H1 (cell line): ENCODE measurements around the gene MAP6. TPM values are rescaled to one million over a fixed set of nuclear protein-coding genes. Genes with fewer than 3 reads are reported as not detected.

Source experiments
- CTCF ChIA-PET: fragments of 300-600 bp; sonication (Branson Sonifier 250); formaldehyde crosslinking; loops from one replicate; lab custom pipeline; 2021; ENCODE audit not compliant: partially characterized antibody; lab: Charles Lee
- POLR2A ChIA-PET: fragments of 300-600 bp; sonication (Branson Sonifier 250); formaldehyde crosslinking; loops from one replicate; lab custom pipeline; 2021; ENCODE audit warnings: inconsistent platforms; ENCODE audit not compliant: partially characterized antibody; lab: Charles Lee
- DNase-seq, 2 experiments: peaks; one replicate each; pipeline versions ENCODE4 v3.0.0 to v3.0.0-alpha.2; 2010 to 2022; ENCODE audit warnings: low spot score in 2 of 2, low read depth in 1 of 2, mixed read lengths in 1 of 2
- FAIRE-seq: peaks from 2 replicates; lab custom pipeline; 2011; peaks lifted over from hg19 to GRCh38; lab: Jason Lieb, UNC
- H2AFZ ChIP-seq: 2 replicates; pipeline ENCODE4 v1.8.1; 2012; ENCODE audit warnings: low read length, inconsistent platforms
- H2AK5ac ChIP-seq: 2 replicates; pipeline ENCODE4 v1.6.1; 2013; ENCODE audit warnings: low read depth, low read length
- H2BK120ac ChIP-seq: replicated peaks from 2 replicates; pipeline ENCODE3; 2013; ENCODE audit warnings: low read depth, low read length, inconsistent platforms
- H2BK12ac ChIP-seq: 2 replicates; pipeline ENCODE4 v1.6.1; 2013; ENCODE audit warnings: low read depth, low read length
- H2BK15ac ChIP-seq: 2 replicates; pipeline ENCODE4 v1.6.1; 2013; ENCODE audit warnings: low read length
- H2BK20ac ChIP-seq: 2 replicates; pipeline ENCODE4 v1.6.1; 2013; ENCODE audit warnings: low read length
- H2BK5ac ChIP-seq: 2 replicates; pipeline ENCODE4 v1.6.1; 2013; ENCODE audit warnings: low read depth, low read length
- H3K14ac ChIP-seq: 2 replicates; pipeline ENCODE4 v1.6.1; 2013; ENCODE audit warnings: inconsistent platforms; ENCODE audit not compliant: insufficient read length
- H3K18ac ChIP-seq: 2 replicates; pipeline ENCODE4 v1.6.1; 2013; ENCODE audit warnings: low read length; ENCODE audit errors: extremely low read depth
- H3K23ac ChIP-seq: 2 replicates; pipeline ENCODE4 v1.6.1; 2013; ENCODE audit warnings: inconsistent platforms; ENCODE audit not compliant: insufficient read length
- H3K23me2 ChIP-seq: 2 replicates; pipeline ENCODE4 v1.6.1; 2013; ENCODE audit warnings: low read depth, low read length
- H3K27ac ChIP-seq: 2 replicates; pipeline ENCODE4 v1.6.1; 2011; ENCODE audit warnings: low read depth, low read length, inconsistent platforms
- H3K27me3 ChIP-seq, 4 experiments: replicated peaks in 1 of 4; 1 replicate in 1 of 4; 2 replicates in 3 of 4; pipeline versions ENCODE4 v1.6.1 to v1.8.1; 2011 to 2013; ENCODE audit warnings: low read length in 3 of 4, mild to moderate bottlenecking in 3 of 4, inconsistent platforms in 2 of 4, mixed read lengths in 2 of 4, moderate library complexity in 1 of 4; ENCODE audit not compliant: control insufficient read depth in 3 of 4, insufficient read depth in 3 of 4; ENCODE audit errors: extremely low read depth in 1 of 4
- H3K36me3 ChIP-seq, 4 experiments: 2 replicates each; pipeline versions ENCODE4 v1.6.1 to v1.8.1; 2011 to 2013; ENCODE audit warnings: mild to moderate bottlenecking in 4 of 4, low read length in 3 of 4, moderate library complexity in 2 of 4, control low read depth in 1 of 4, inconsistent platforms in 1 of 4; ENCODE audit not compliant: insufficient read depth in 4 of 4, control insufficient read depth in 2 of 4
- H3K4ac ChIP-seq: replicated peaks from 2 replicates; pipeline ENCODE3; 2013; ENCODE audit warnings: low read length, low read depth, mixed read lengths, inconsistent platforms; ENCODE audit not compliant: insufficient read length
- H3K4me1 ChIP-seq, 4 experiments: replicated peaks in 1 of 4; 1 replicate in 1 of 4; 2 replicates in 3 of 4; pipeline versions ENCODE4 v1.6.1 to v1.8.1; 2011 to 2013; ENCODE audit warnings: low read length in 3 of 4, inconsistent platforms in 2 of 4, mixed read lengths in 1 of 4; ENCODE audit not compliant: insufficient read depth in 4 of 4, control insufficient read depth in 3 of 4
- H3K4me2 ChIP-seq, 2 experiments: 2 replicates each; pipeline versions ENCODE4 v1.6.1 to v1.8.1; 2011 to 2013; ENCODE audit warnings: low read depth in 2 of 2, low read length in 2 of 2, control low read depth in 1 of 2, inconsistent platforms in 1 of 2, mild to moderate bottlenecking in 1 of 2; ENCODE audit not compliant: insufficient read depth in 1 of 2
- H3K4me3 ChIP-seq, 4 experiments: fragments of 200-600, 300-600 bp in 1 of 4; sonication (generic), shearing (Covaris generic), sonication (Bioruptor Twin) in 1 of 4; 2 replicates each; pipeline versions ENCODE4 v1.5.1 to v1.8.1; 2011 to 2016; ENCODE audit warnings: low read length in 4 of 4, low read depth in 3 of 4, control low read depth in 2 of 4, inconsistent platforms in 2 of 4, mild to moderate bottlenecking in 2 of 4, mixed read lengths in 1 of 4, moderate library complexity in 1 of 4; ENCODE audit not compliant: insufficient read depth in 2 of 4; ENCODE audit errors: extremely low read depth in 1 of 4
- H3K56ac ChIP-seq: replicated peaks from 2 replicates; pipeline ENCODE3; 2013; ENCODE audit warnings: low read depth, mild to moderate bottlenecking, mixed read lengths, low read length, inconsistent platforms; ENCODE audit not compliant: insufficient read length
- H3K79me1 ChIP-seq: 2 replicates; pipeline ENCODE4 v1.6.1; 2013; ENCODE audit warnings: low read depth, low read length, control low read depth
- H3K79me2 ChIP-seq, 2 experiments: 2 replicates each; pipeline versions ENCODE4 v1.6.1 to v1.8.1; 2012 to 2013; ENCODE audit warnings: low read length in 2 of 2, mild to moderate bottlenecking in 2 of 2, inconsistent platforms in 1 of 2; ENCODE audit not compliant: insufficient read depth in 2 of 2, control insufficient read depth in 1 of 2
- H3K9ac ChIP-seq, 4 experiments: replicated peaks in 1 of 4; 1 replicate in 1 of 4; 2 replicates in 3 of 4; pipeline versions ENCODE4 v1.6.1 to v1.8.1; 2011 to 2013; ENCODE audit warnings: low read depth in 3 of 4, low read length in 3 of 4, control low read depth in 2 of 4, mild to moderate bottlenecking in 2 of 4, moderate library complexity in 2 of 4, inconsistent platforms in 1 of 4; ENCODE audit errors: extremely low read depth in 1 of 4
- H3K9me3 ChIP-seq, 2 experiments: 2 replicates each; pipeline versions ENCODE4 v1.6.1 to v1.8.1; 2012 to 2013; ENCODE audit warnings: mild to moderate bottlenecking in 2 of 2, moderate library complexity in 2 of 2, control low read depth in 1 of 2, inconsistent platforms in 1 of 2, low read depth in 1 of 2, low read length in 1 of 2, mixed read lengths in 1 of 2; ENCODE audit not compliant: insufficient read depth in 2 of 2
- H4K20me1 ChIP-seq, 2 experiments: replicated peaks in 1 of 2; 2 replicates each; pipeline versions ENCODE3 to v1.8.1; 2011 to 2013; ENCODE audit warnings: inconsistent platforms in 2 of 2, low read length in 2 of 2, mild to moderate bottlenecking in 1 of 2; ENCODE audit not compliant: insufficient read depth in 2 of 2, control insufficient read depth in 1 of 2
- H4K5ac ChIP-seq: 2 replicates; pipeline ENCODE4 v1.6.1; 2013; ENCODE audit warnings: low read length, low read depth, mixed read lengths, inconsistent platforms; ENCODE audit not compliant: insufficient read length
- H4K8ac ChIP-seq: 2 replicates; pipeline ENCODE4 v1.8.0; 2013; ENCODE audit warnings: mild to moderate bottlenecking, moderate library complexity, low read length, inconsistent platforms; ENCODE audit not compliant: insufficient read depth; ENCODE audit errors: extremely low read depth
- H4K91ac ChIP-seq: replicated peaks from 2 replicates; pipeline ENCODE3; 2013; ENCODE audit warnings: low read length, mixed read lengths, inconsistent platforms; ENCODE audit not compliant: insufficient read length
- GTF2F1 ChIP-seq: IDR thresholded peaks from 2 replicates; pipeline ENCODE4 v1.6.1; 2012; ENCODE audit warnings: low read depth, low read length, improper control_type of control experiment, borderline replicate concordance
- POU5F1 ChIP-seq: IDR thresholded peaks from 2 replicates; pipeline ENCODE4 v1.6.1; 2011; ENCODE audit warnings: low read depth, mild to moderate bottlenecking, low read length, moderate library complexity
- RAD21 ChIP-seq, 2 experiments: IDR thresholded peaks in 1 of 2; conservative IDR thresholded peaks in 1 of 2; 2 replicates each; pipeline ENCODE4 v1.6.1; 2011; ENCODE audit warnings: low read depth in 2 of 2, low read length in 2 of 2, improper control_type of control experiment in 1 of 2, inconsistent platforms in 1 of 2, mild to moderate bottlenecking in 1 of 2, moderate library complexity in 1 of 2
- TBP ChIP-seq: IDR thresholded peaks from 2 replicates; pipeline ENCODE4 v1.6.1; 2011; ENCODE audit warnings: low read depth, low read length, improper control_type of control experiment
- YY1 ChIP-seq: IDR thresholded peaks from 2 replicates; pipeline ENCODE4 v1.6.1; 2011; ENCODE audit warnings: low read depth, mild to moderate bottlenecking, low read length
- ZNF274 ChIP-seq: IDR thresholded peaks from 2 replicates; pipeline ENCODE4 v1.7.0; 2012; ENCODE audit warnings: low read length, borderline replicate concordance; ENCODE audit errors: extremely low read depth
- WGBS, 2 experiments: shearing (Covaris generic) in 1 of 2; methylation state at CpG; one replicate each; pipeline versions ENCODE4 v1.1.6 to v1.1.7; 2013 to 2015; ENCODE audit warnings: low lambda C conversion rate in 2 of 2, mixed read lengths in 2 of 2, inconsistent platforms in 1 of 2, low coverage in 1 of 2, missing lambda C conversion rate in 1 of 2; ENCODE audit not compliant: insufficient replicate concordance in 2 of 2, insufficient coverage in 1 of 2, insufficient read length in 1 of 2; ENCODE audit errors: extremely low coverage in 1 of 2, missing lambda C conversion rate in 1 of 2; 5-methylcytosine and 5-hydroxymethylcytosine counted together
- polyA plus RNA-seq, 7 experiments: library from polyadenylated mRNA; depleted of rRNA in 3 of 7; stranded (reverse) in 5 of 7; unstranded in 2 of 7; fragments of >200 nt in 5 of 7; fragments of 200-250 nt in 2 of 7; gene quantifications; 1 replicate in 5 of 7; 2 replicates in 1 of 7; 4 replicates in 1 of 7; pipeline versions ENCODE4 v1.2.1 to v1.2.3, GENCODE V29; 2011 to 2013; ENCODE audit warnings: missing spikeins in 2 of 7, mixed read lengths in 2 of 7
- total RNA-seq: library from RNA; stranded (reverse); fragmentation: NEBNext Ultra II Directional; extraction: Animal tissue kit (Norgen Biotek cat#: 25700); gene quantifications from 2 replicates; pipeline ENCODE4 v1.2.1, GENCODE V29; 2021
- TF ChIP-seq, protein P1 (sequence below): IDR thresholded peaks from 2 replicates; pipeline ENCODE4 v1.6.1; 2012; ENCODE audit warnings: low read length, inconsistent platforms
- TF ChIP-seq, protein P2 (sequence below), 3 experiments: IDR thresholded peaks; 1 replicate in 2 of 3; 2 replicates in 1 of 3; pipeline versions ENCODE4 v1.5.1 to v1.6.1; 2011; ENCODE audit warnings: low read length in 3 of 3, mild to moderate bottlenecking in 3 of 3, inconsistent platforms in 2 of 3, low read depth in 1 of 3, moderate library complexity in 1 of 3; ENCODE audit not compliant: insufficient read depth in 1 of 3; ENCODE audit errors: control extremely low read depth in 1 of 3

The MAP6 gene
- total and polyA plus RNA-seq, 2 of the 8 experiments (the other 6 are each of a cell fraction or from before 2014, with no cell fraction given), result 0.54 to 0.89 TPM

- DNase-seq (peak; percentile 49 to 86), FAIRE-seq (peak; percentile 62)
- no peak overlapping the region for H3K14ac ChIP-seq
- no peak overlapping the region for H2BK15ac ChIP-seq
- H4K20me1 ChIP-seq, result no peaks in the 10 kb centered on the region
- no peak overlapping the region for H3K23ac ChIP-seq
- H3K27me3 ChIP-seq, result no peaks in the 10 kb centered on the region; a peak in 1 of 7 replicates
- H2BK120ac ChIP-seq, result no peak overlapping the region
- no peak overlapping the region for H3K18ac ChIP-seq
- no peak overlapping the region for H2BK12ac ChIP-seq
- no peak overlapping the region for H3K56ac ChIP-seq
- ChIA-PET CTCF (interaction anchor here (0.6 to 3.4 kb wide), 46 partner anchors 8 to 623 kb away, joined by 3 to 18 read pairs (median 4); partner anchors contain the start of gene MAP6), POLR2A (interaction anchor here (1.2 kb wide), 1 partner anchor 8 kb away, joined by 4 read pairs; no protein-coding TSS in a partner anchor)
- H3K79me1 ChIP-seq, result no peaks in the 10 kb centered on the region
- 18% methylated on average over 17 of the region's 17 CpGs; no CpG with 5 or more reads in 1 of the 2 experiments for WGBS, 2 experiments
- no peak overlapping the region for H3K4ac ChIP-seq
- H2BK20ac ChIP-seq, result no peak overlapping the region
- no peak overlapping the region for H3K4me3 ChIP-seq
- no peaks in the 10 kb centered on the region for H3K36me3 ChIP-seq
- no peaks in the 10 kb centered on the region; the same call in 1 of the 2 replicates for H3K23me2 ChIP-seq
- H4K5ac ChIP-seq, result no peak overlapping the region
- H2BK5ac ChIP-seq, result no peak overlapping the region
- no peak overlapping the region for H3K27ac ChIP-seq
- H4K8ac ChIP-seq, result no peak overlapping the region
- no peaks in the 10 kb centered on the region for H3K4me1 ChIP-seq
- H2AK5ac ChIP-seq, result no peak overlapping the region
- no peak overlapping the region for H3K9ac ChIP-seq
- H3K79me2 ChIP-seq, result no peaks in the 10 kb centered on the region
- H3K4me2 ChIP-seq, result peak overlapping the region in 1 of 2 experiments; percentile 37; a peak in 2 of 4 replicates
- H2AFZ ChIP-seq, result 0 out of 2 replicates have a peak overlapping the region, but pooled peaks have one; percentile 18
- peaks cover 0 to 3% of the 10 kb centered on the region in 2 experiments; a peak in 1 of 4 replicates for H3K9me3 ChIP-seq
- H4K91ac ChIP-seq, result no peak overlapping the region
- TF ChIP-seq GTF2F1, result no peak
- TF ChIP-seq YY1, result peak; percentile 33; the same call in 1 of the 2 replicates
- TF ChIP-seq, protein P1, sequence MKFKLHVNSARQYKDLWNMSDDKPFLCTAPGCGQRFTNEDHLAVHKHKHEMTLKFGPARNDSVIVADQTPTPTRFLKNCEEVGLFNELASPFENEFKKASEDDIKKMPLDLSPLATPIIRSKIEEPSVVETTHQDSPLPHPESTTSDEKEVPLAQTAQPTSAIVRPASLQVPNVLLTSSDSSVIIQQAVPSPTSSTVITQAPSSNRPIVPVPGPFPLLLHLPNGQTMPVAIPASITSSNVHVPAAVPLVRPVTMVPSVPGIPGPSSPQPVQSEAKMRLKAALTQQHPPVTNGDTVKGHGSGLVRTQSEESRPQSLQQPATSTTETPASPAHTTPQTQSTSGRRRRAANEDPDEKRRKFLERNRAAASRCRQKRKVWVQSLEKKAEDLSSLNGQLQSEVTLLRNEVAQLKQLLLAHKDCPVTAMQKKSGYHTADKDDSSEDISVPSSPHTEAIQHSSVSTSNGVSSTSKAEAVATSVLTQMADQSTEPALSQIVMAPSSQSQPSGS, result no peak
- TF ChIP-seq POU5F1, result no peak
- TF ChIP-seq ZNF274, result no peak
- peak; percentile 69 to 74 for TF ChIP-seq RAD21 (IDR thresholded peaks at IDR 0.05 in 1 of 2, conservative IDR thresholded peaks at IDR 0.05 in 1 of 2; ENCODE audit: low read depth in 2 of 2, low read length in 2 of 2)
- no peak for TF ChIP-seq TBP
- TF ChIP-seq, protein P2, sequence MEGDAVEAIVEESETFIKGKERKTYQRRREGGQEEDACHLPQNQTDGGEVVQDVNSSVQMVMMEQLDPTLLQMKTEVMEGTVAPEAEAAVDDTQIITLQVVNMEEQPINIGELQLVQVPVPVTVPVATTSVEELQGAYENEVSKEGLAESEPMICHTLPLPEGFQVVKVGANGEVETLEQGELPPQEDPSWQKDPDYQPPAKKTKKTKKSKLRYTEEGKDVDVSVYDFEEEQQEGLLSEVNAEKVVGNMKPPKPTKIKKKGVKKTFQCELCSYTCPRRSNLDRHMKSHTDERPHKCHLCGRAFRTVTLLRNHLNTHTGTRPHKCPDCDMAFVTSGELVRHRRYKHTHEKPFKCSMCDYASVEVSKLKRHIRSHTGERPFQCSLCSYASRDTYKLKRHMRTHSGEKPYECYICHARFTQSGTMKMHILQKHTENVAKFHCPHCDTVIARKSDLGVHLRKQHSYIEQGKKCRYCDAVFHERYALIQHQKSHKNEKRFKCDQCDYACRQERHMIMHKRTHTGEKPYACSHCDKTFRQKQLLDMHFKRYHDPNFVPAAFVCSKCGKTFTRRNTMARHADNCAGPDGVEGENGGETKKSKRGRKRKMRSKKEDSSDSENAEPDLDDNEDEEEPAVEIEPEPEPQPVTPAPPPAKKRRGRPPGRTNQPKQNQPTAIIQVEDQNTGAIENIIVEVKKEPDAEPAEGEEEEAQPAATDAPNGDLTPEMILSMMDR (IDR thresholded peaks at IDR 0.05; ENCODE audit: control extremely low read depth in 1 of 3, insufficient read depth in 1 of 3, low read depth in 1 of 3, low read length in 3 of 3), result peak; percentile 88 to 96 (median 95)
These were observed 37.5 kb upstream of the MAP6 start for GRCh38 chr11:75706260-75706729.
